Suppressor macrophage treated with lipopolysaccharide for 4 hours (primary cell): Measurements from ENCODE around the gene RPA3.

Source experiments
- DNase-seq: peaks from one replicate; pipeline ENCODE4 v3.0.0-alpha.2; 2020

The RPA3 gene

GRCh38 chr7:7731732-7732131 is 13.3 kb upstream of the RPA3 start:
- DNase-seq = no peak

DNA sequence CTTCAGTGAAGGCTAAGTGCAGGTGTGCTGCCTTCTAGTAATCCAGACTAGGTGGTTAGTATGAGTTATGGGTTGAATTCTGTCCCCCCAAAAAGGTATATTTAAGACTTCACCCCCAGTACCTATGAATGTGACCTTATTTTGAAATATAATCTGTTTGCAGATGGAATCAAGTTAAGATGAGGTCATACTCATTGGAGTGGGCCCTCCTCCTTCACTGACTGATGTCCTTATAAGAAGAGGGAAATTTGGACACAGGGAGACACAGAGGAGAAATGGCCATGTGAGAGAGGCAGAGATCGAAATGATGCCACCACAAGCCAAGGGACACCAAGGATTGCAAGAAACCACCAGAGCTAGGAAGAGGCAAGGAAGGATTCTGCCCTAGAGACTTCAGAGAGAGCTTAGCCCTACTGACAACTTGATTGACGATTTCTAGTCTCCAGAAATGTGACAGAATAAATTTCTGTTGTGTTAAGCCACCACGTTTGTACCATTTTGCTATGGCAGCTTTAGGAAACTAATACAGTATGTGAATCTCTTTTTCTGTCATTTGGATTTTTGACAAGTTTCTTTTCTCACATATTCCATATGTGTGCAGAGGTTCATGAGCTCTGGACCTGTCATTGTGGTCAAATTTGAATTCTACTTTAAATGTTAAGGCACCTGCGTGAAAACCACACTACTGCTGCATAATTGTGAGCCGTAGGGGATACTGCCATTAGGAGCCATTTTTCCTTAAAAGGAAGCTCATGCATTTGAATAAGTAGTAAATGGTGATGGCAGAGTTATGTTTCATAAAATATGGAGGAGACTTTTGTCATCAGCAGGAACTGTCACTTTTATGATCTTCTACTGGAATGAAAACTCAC is 2.6 kb upstream of the RPA3 start:
- no peak for DNase-seq

GRCh38 chr7:7720193-7720592 is 1.8 kb upstream of the RPA3 start:
- DNase-seq = no peak

DNA sequence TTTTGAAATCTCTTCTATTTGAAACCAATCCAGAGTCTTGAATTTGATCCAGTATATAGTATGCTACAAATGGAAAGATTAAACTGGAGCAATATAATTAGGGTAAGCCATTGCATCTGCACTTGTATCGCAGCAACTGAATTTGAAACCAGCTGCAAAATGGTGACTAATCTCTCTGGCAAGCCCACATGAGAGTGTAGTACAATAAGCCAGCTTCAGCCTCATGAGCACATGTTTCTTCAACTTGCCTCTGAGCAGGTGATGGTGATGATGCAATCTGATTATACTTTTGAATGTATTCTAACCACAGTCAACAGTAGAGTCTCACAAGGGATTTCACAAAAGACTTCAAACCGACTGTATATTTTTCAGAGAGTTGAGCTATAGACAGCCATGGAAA is 829 bp upstream of the RPA3 start:
- peak; percentile 58 for DNase-seq

DNA sequence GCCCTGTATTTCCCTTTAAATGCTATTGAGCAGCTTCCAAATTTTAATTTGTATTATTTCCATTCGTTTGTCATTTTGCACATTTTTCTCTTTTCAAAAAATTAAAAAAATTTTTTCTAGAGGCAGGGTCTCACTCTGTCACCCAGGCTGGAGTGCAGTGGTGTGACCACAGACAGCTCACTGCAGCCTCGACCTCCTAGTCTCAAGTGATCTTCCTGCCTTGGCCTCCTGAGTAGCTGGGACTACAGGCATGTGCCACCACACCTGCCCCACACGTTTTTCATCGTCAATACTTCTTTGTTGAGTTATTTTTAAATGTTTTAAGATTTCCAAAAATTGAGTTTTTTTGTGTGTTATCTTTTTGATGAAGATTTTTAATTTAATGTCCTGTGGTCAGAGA is 4.7 kb downstream of the RPA3 start:
- DNase-seq = no peak

- DNase-seq = no peak
Observed at GRCh38 chr7:7710469-7710868, 7.9 kb downstream of the RPA3 start.

DNA sequence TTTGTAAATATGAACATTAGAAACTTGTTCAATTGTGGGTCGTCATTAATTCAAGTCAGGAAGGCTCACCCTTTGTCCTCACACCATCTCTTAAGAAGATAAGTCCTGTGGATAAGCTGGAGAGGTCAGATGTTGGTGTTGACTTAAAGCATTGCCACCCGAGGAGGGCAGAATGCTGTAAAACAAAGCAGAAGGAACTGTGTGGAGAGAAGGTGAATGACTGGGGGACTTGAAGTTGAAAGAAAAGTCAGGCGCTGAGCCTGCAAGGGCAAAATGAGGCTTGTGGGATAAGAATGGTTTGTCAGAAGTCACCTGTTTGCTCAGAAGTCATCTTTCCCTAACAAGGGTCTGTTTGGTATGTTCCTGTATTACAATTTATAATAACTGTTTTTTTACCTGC is 9.1 kb downstream of the RPA3 start:
- no peak for DNase-seq

DNA sequence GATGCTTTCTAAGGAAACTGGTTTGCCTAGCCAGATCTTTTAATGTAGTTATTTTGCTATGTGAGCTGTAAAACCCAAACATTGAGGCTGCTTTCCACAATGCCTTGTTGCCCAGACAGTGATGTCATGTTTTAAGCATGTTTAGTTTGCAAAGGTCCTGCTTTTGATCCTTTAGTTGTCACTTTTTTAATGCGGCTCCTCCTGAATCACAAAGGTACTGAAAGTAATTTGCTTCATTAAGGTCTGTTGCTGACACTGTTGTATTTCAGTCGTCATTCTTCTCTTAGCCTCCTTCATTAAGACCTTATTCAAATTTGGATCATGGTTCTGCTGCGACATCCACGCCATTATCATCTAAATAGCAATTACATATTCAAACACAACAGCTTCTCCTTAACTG is 10.6 kb downstream of the RPA3 start:
- no peak for DNase-seq

DNA sequence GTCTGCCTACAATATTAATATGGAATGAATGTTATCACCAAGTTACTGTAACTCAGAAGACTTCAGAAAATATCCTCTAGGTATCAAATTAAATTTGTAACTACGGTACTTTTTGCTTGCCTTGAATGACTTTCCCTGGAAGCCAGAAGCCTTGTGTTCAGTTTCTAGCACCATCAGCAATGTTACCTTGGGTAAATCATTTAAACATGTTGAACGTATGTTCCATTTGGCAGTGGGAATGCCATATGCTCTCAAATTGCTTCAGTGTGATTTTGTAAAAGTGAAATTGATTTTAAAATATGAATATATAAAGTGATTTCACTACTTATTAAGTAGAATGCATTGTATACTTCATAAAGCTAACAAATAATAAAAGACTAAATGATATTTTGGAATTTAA is 11.2 kb downstream of the RPA3 start:
- no peak for DNase-seq

DNA sequence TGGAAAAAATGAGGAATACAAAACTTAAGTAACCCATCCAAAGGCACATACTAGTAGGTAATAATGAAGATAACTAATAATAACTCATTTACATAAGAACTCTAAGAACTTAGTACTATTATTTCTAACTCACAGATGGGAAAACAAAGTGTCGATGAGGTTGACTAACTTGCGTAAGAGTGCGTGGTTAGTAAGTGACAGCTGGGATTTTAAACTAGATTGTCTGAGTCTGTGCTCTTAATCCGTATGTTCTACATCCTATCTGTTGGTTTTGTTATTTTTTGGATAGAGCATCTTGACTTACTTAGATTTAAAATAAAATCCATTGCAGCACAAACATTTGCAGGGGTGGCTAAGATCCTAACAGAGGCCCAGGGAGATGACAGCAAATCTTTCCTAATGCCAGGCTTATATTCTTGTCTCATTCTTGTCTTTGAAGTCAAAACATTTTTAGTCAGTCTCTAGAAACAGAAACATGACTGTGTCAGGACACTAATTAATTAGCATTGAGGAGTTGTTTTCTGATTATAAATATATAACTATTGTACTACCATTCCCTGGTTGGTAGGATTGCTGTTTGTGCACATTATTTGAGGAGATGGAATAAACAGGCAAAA is 11.7 kb downstream of the RPA3 start:
- peak; percentile 48 for DNase-seq

DNA sequence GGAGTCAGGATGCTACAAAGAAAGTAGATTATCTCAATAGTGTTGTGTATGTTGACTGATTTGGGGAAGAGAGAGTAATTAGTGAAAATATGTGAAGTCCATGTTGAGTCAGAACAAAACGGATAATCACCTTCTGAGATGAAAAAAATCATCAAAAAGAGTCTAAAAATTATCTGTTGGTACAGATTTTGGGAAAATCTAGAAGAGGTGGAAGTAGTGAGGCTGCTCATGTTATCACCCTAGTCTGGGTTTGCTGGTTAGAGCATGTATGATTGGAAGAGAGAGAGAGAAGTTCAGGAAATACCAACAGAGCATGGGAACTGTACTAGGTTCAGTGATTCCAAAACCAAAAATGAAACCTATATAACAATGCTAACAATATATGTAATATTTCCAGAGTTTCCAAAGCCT is 12.3 kb downstream of the RPA3 start:
- peak; percentile 62 for DNase-seq

DNA sequence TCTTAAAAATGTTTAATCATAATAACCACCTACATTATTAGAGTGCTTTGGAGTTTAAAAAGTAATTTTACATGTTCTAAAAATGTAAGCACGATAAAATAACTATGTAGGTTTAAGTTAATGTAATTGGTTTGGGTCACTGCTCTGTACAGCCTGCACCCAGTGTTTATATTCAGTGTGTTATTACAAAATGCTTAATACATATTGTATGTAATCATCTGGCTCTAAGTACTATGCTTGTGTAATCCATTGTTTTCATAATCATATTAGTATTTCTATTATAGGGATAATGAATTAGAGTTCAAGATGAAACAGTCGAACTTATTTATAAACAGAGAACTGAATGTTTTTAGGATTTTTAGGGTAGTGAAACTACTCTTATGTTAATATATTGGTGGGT is 13.1 kb downstream of the RPA3 start:
- DNase-seq = no peak

GRCh38 chr7:7704867-7705266 is 13.5 kb downstream of the RPA3 start:
- DNase-seq = no peak

DNA sequence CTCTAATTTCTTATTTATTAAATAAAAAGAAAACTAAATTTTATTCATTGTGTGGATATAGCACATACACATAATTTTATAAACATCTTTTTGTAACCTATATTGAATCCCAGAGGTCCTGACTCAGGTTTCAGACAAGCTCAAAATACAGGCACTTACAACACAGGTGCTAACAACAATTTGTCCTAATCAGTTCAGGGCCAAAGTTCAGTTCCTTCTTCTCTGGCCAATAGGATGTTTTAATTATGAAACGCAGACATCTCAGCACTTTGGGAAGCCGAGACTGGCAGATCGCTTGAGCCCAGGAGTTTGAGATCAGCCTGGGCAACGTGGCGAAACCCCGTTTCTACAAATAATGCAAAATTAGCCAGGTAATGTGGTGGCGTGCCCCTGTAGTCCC is 15.0 kb downstream of the RPA3 start:
- no peak for DNase-seq

DNA sequence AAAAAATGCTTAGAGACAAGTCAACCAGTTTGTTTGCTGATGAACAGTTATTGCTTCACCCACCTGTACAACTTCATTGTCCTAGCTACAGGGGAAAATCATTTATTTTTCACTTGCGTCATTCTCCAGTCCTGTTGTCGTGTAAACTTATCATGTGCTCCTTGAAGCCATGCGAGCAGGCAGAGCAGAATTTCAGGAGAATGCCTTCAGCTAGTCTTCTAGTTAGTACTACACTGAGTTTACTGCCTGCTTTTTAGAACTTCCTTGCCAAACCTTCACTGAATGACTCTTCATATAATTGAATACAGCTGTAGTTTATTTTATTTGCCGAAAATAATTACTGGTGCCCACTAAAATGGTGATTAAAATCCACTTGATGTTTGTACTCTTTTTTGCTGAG is 15.6 kb downstream of the RPA3 start:
- DNase-seq = no peak

GRCh38 chr7:7701527-7701926 is 16.9 kb downstream of the RPA3 start:
- no peak for DNase-seq

DNA sequence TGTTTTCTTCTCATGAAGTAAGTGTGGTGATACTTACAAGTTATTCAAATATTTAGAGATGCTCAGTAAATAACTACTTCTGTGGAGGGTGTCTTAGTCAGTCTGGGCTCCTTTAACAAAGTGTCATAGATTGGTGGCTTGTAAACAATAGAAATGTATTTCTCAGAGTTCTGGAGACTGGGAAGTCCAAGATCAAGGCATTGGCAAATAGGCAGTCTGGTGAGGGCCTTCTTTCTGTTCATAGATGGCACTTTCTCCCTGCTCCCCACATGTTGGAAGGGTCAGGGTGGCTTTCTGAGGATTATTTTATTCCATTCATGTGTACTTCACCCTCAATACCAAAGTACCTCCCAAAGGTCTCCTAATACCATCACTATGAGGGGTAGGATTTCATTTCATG is 18.4 kb downstream of the RPA3 start:
- DNase-seq = no peak

- no peak for DNase-seq
Observed at GRCh38 chr7:7699380-7699779, 19.0 kb downstream of the RPA3 start.

GRCh38 chr7:7698930-7699329 is 19.5 kb downstream of the RPA3 start:
- no peak for DNase-seq

DNA sequence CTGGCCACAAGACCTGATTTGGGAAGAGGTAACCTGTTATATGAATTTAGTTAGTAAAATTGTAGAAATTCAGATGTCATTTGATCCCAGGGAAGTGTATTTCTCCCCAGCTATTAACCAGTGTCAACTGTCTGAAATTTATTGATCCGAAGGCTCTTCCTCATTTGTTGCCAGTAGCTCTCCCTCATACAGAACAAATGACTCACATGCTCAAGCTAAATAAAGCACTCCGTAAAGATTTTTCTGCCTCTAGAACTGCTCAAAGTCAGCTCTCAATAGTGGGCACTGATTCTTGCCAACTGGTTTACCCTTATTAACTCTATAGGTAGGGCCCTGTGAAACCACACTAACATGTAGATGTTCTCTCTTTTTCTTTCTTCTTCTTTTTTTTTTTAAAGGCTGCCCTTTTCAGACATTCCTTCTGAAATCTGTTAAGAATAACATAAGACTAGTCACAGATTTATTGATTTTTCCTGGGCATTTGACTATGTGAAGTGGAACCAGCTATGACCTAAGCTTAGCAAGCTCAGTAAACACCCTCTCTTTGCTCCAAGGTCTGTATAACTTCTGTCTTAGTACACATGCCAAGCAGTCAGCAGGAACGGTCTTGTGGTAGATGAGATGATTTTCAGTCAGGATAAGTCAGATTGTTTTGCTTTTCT is 21.8 kb downstream of the RPA3 start:
- DNase-seq = no peak

DNA sequence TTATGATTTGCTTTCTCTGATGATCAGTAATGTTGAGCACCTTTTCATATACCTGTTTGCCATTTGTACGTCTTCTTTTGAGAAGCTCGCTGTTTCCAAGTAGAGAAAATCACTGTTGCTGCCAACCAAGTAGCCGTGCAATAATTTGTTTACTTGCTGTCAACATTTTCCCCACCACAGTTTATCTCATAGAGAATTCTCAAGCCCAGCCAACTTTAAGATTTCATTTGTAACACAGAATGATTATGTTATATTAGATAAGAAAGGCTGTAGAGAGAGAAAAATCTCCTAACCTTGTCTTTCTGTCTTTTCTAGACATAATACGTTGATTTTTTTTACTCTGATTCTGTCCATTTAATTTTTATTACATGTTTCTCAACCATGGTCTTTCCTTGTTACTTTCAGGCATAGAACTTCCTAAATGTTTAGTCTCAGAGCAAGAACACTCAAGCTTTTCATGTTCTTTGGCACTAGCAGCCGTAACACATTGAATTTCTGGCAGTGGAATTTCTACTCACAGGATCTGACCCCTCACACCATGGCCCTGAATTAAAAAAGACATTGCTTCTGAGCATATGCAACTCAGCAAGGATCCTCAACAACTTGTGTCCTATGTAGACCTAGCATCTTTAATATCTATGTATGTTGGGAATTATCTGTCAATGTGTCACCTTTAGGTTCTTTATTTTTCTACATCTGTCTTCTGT is 23.1 kb downstream of the RPA3 start:
- no peak for DNase-seq

GRCh38 chr7:7694542-7694941 is 23.9 kb downstream of the RPA3 start:
- DNase-seq = no peak

- no peak for DNase-seq
Observed at GRCh38 chr7:7693881-7694280, 24.5 kb downstream of the RPA3 start.

- DNase-seq = no peak
Observed at GRCh38 chr7:7688956-7689355, 29.5 kb downstream of the RPA3 start.
